ENCODE data around the gene ANKS1B.

Gene ANKS1B

DNA sequence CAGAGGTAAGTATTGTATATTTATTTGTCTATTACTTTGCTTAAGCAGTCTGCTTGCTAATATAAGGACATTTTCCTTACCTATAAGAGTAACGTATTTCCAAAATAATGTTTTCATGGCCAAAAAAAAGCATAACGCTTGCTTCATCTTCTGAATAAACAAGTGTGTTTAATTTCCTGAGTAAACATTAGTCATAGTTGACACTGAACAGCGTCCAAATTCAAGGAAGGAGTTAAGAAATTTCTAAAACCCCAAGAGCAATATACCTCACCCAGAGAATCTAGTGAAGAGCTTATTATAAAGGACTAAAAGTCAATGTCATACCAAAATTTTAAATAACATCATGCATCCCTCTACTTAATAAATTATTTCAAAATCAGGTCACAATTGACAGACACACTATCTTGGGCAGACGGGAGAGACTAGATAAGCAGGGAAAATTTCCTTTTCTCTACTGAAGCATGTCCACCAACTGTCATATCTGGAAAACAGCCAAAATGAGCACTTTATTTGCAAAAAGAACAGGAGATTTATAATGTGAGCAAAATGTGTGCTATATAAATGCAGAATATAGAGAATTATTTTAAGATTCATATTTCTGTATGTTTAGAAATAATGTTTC, 25.1 kb downstream of the ANKS1B start:
- no peak for DNase-seq (ENCODE audit: low spot score)

- no peak for DNase-seq (ENCODE audit: low spot score)
These were observed 26.8 kb downstream of the ANKS1B start for GRCh38 chr12:99957866-99958466.

- no peak for DNase-seq (ENCODE audit: low spot score)
These were observed 30.0 kb downstream of the ANKS1B start for GRCh38 chr12:99954724-99955123.

DNA sequence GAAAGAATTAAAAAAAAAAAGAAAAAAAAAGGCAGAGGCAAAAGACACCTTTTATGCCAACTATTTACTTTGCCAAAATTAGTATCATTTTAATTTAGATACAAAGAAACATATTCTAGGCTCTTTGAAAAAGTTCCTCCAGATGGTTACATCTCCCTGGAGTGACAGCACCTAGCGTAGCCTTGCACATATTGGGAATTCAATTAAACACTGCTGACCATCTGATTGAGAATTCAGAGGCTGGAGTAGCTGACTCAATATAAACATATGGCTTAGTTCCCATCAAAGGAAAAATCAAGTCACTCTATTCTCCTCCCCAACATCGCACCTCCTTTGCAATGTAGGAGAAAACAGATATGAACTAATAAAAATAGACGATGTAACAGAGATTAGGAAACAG, 36.4 kb downstream of the ANKS1B start:
- no peak for DNase-seq (ENCODE audit: low spot score)

DNA sequence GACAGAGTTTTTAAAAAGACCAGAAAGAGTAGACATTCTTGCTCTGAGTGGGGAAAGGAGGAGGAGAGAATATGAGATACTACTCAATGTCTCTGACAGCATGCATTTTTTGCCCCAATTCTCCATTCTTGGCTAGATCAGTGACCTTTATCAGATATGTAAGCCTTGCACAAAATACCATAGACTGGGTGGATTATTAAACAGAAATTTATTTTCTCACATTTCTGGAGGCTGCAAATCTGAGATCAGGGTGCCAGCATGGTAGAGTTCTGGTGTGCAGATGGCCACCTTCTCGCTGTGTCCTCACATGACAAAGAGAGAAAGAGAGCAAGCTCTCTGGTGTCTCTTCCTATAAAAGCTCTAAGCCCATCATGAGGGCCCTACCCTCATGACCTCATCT, 38.6 kb downstream of the ANKS1B start:
- no peak for DNase-seq (ENCODE audit: low spot score)

DNA sequence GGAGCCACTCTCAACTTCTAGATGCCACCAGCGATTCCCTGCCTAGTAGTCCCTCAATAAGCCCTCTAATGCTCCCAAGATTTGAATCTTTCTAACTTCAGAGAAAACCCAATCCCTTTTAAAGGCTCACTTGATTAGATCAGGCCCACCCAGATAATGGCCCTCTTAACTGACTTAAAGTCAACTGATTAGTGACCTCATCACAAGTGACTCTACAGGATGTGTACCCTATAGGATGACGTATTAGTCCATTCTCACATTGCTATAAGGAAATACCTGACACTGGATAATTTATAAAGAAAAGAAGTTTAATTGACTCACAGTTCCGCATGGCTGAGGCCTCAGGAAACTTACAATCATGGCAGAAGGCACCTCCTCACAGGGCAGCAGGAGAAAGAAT, 49.1 kb downstream of the ANKS1B start:
- DNase-seq (ENCODE audit: low spot score), result no peak

DNA sequence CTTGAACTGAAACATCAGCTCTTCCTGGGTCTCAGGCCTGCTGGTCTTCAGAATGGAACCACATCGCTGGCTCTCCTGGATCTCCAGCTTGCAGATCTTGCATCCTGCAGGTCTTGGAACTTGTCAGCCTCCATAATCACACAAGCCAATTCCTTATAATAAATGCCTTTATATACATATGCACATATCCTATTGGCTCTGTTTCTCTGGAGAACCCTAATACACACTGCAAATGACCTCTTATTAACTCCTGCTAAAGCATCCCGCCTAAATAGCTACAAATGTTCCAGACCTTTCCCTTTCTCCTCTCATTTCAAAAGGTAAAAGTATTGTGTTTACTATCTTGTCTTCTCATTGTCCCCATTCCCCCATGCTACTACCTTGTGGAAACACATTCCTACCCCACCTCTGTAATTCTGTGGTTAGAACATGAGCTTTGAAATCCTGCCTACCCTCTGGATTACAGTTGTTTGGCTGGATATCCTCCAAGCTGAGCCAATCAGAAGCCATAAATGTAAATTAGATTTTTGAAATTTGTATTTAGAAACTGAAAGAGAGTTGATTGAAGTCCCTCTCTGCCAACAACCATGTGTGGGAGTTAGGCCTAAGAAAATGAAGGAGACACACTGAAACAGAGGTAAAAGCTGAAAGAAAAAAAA, 58.1 kb downstream of the ANKS1B start:
- DNase-seq (ENCODE audit: low spot score), result no peak

- DNase-seq (ENCODE audit: low spot score), result no peak
These were observed 64.3 kb downstream of the ANKS1B start for GRCh38 chr12:99920353-99920960.

GRCh38 chr12:99917711-99918402, 66.9 kb downstream of the ANKS1B start:
- no peak for DNase-seq (ENCODE audit: low spot score)

GRCh38 chr12:99916555-99916954, 68.2 kb downstream of the ANKS1B start:
- DNase-seq (ENCODE audit: low spot score), result no peak

DNA sequence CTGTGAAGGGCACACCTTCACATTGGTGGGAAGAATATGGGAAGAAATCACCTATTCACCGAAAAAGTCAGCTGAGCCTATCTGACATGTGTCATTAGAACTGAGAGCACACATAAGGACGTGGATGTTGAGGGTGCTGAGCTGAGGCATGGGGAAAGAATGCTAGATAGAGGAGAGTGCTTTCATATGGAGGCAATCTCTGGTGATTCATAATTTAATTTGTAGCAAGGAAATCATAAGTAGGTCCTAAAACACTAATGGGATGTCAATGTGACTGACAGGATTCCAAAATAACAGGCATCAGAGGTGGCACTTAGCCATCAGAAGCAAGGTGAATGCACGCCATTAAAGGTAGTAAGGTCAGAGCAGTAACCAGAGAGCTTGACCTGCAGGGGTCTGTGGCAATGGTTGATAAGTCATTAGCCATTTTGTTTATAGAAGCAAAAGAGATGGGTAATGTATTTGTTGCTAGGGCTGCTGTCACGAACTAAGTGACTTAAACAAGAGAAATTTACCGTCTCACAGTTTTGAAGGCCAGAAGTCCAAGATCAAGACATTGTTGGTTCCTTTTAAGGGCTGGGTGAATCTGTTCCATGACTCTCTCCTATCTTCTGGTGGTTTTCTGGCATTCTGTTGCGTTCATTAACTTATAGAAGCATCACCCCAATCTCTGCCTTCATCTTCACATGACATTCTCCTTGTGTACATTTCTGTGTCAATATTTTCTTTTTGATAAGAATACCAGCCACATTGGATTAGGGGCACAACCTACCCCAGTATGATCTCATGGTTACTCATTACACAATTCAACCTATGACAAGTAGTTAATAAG, 69.3 kb downstream of the ANKS1B start:
- peak; percentile 45 for DNase-seq (ENCODE audit: low spot score)

GRCh38 chr12:99914206-99914605, 70.5 kb downstream of the ANKS1B start:
- DNase-seq (ENCODE audit: low spot score), result no peak

DNA sequence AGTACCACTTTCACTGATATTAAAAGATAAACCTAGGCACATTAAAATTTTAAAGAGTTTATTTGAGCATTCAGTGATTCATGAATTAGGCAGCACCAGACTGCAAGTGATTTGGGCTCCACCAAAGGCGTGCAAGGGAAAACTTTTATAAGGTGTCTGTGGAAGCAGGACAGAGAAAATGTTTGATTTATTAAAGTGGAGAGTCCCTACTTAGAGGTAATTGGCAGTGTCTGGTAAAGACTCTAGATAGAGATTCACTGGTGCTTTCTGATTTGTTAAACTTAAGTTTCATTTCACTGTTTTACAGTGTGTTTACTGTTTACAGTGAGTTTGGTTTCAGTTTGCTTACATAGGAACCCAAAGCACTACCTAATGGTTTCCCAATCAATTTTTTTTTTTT, 72.8 kb downstream of the ANKS1B start:
- no peak for DNase-seq (ENCODE audit: low spot score)

GRCh38 chr12:99911081-99911480, 73.7 kb downstream of the ANKS1B start:
- peak; percentile 72 for DNase-seq (ENCODE audit: low spot score)

GRCh38 chr12:99910342-99910741, 74.4 kb downstream of the ANKS1B start:
- DNase-seq (ENCODE audit: low spot score), result no peak

GRCh38 chr12:99906786-99907579, 77.8 kb downstream of the ANKS1B start:
- no peak for DNase-seq (ENCODE audit: low spot score)

- no peak for DNase-seq (ENCODE audit: low spot score)
These were observed 83.6 kb downstream of the ANKS1B start for GRCh38 chr12:99901181-99901580.

- no peak for DNase-seq (ENCODE audit: low spot score)
These were observed 86.1 kb downstream of the ANKS1B start for GRCh38 chr12:99898645-99899044.

GRCh38 chr12:99879439-99879838, 105.3 kb downstream of the ANKS1B start:
- no peak for DNase-seq (ENCODE audit: low spot score)

DNA sequence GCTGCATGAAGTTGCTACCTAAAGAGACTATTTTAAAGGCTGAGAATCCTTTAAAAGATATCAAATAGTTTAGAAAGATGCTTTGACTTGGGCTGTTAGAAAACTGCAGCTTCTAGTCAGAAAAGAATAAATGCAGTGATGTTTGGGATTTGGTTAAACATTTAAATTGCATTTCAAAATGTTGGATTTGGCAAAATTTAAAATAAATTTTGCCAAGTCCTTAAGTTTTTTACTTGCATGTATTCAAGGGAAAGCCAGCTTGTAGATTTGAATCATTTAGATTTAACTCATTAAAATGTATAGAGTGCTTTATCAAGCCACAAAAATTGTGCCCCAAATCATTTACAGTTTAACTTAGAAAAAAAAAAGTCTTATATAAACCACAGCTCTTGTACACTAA, 109.7 kb downstream of the ANKS1B start:
- no peak for DNase-seq (ENCODE audit: low spot score)

- no peak for DNase-seq (ENCODE audit: low spot score)
These were observed 114.7 kb downstream of the ANKS1B start for GRCh38 chr12:99870085-99870484.

All from hepatic stellate cell (primary cell).